ENCODE data around the gene ANKRD9.

The ANKRD9 gene

DNA sequence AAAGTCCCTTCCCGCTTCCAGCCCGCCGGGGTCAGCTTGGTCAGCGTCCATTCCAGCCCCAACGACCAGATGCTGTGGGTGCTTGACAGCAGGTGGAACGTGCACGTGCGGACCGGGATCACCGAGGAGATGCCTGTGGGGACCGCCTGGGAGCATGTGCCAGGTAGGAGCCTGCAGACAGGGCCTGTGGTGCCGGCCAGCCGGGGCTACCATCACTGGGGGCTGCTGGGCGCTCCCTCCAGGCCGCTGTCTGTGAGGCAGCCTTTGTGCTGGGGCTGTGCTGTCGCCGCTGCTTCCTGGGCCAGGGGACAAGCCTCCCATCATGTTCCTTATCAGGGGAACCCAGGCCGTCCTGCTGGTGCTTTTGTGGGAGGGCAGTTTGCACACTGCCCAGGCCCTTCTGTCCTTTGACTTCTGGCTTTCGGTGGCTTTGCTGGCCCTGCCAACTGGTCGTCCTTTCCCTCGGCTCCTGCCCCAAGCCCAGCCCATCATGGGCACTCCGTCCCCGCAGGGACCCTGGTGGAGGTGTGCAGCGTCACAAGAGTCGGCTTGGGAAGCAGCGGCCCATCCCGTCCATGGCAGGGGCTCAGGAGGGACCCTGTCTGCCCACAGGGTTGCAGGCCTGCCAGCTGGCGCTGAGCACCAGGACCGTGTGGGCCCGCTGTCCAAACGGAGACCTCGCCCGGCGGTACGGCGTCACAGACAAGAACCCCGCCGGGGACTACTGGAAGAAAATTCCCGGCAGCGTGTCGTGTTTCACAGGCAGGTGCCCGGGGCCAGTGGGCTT, 12.4 kb downstream of the ANKRD9 start:
- DNase-seq, result peak; percentile 50

GRCh38 chr14:102496331-102496691, 13.3 kb downstream of the ANKRD9 start:
- no peak for DNase-seq

- peak; percentile 48 for DNase-seq
Observed at GRCh38 chr14:102495491-102496330, 13.9 kb downstream of the ANKRD9 start.

DNA sequence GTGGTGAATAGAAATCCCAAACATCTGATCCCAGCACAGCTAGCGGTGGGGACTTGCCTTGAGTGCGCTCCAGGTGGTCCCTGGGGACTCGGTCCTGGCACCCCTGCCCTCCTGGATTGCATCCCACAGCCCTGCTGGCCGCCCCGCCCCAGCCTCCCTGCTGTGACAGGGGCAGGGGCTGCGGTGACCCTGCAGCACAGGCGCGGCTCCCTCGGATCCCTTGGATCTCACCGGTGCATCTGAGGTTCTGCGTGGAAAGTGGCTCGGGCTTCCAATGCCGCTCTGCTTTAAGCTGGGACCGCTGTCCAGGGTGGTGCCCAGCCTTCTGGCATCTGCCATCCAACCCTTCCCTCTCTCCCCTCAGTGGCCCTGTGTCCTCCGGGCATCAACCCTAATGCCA, 16.0 kb downstream of the ANKRD9 start:
- peak; percentile 48 for DNase-seq

DNA sequence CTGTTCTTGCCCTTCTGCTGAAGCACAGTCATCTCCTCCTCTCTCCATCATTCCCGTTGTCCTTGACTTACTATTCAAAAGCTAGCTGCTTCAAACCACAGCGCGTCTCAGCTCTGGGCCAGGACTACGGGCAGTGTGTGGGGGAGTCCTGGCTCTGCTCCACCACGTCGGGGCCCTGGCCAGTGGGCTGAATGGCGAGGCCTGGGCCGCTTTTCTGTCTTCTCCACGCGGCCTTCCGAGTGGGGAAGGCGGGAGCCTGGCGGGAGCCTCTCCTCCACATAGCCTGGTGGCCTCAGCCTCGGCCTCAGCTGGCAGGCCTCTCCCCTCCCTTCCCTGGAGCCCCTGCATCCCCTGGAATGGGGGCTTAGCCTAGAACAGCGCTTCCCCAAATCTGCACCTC, 16.5 kb downstream of the ANKRD9 start:
- DNase-seq, result no peak

GRCh38 chr14:102492531-102492910, 17.1 kb downstream of the ANKRD9 start:
- DNase-seq, result no peak

GRCh38 chr14:102491786-102492530, 17.6 kb downstream of the ANKRD9 start:
- no peak for DNase-seq

DNA sequence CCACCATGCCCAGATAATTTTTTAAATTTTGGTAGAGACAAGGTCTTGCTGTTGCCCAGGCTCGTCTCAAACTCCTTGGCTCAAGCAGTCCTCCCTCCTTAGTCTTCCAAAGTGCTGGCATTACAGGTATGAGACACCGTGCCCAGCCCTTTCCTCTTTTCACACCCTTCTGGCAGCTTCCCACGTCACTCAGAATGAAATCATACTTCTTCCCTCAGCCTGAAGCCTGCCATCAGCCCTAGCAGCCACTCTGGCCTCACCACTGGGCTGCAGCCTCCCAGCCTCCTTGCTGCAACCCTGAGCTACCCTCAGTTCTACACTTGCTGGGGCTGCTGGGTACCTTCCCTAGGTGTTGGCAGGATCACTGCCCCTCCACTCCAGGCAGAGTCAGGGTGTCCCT, 18.2 kb downstream of the ANKRD9 start:
- DNase-seq, result no peak

GRCh38 chr14:102490456-102490855, 19.1 kb downstream of the ANKRD9 start:
- peak; percentile 44 for DNase-seq

DNA sequence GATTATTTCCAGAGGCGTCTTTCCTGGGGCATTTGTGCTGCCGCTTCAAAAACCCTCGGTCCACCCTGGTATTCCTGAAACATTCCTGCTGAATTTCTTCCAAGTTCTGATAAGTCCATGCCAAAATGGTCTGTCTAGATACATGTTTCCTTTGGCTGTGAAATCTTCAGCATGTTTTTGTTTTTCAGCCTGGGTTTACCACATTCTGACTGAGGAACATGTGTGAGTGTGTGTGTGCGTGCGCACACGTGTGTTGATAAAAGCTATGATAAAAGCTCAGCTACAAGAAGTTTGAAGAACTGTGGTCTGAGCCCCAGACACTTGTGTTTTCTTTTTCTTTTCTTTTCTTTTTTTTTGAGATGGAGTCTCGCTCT, 22.4 kb downstream of the ANKRD9 start:
- no peak for DNase-seq

GRCh38 chr14:102486513-102487203, 22.9 kb downstream of the ANKRD9 start:
- DNase-seq, result no peak

DNA sequence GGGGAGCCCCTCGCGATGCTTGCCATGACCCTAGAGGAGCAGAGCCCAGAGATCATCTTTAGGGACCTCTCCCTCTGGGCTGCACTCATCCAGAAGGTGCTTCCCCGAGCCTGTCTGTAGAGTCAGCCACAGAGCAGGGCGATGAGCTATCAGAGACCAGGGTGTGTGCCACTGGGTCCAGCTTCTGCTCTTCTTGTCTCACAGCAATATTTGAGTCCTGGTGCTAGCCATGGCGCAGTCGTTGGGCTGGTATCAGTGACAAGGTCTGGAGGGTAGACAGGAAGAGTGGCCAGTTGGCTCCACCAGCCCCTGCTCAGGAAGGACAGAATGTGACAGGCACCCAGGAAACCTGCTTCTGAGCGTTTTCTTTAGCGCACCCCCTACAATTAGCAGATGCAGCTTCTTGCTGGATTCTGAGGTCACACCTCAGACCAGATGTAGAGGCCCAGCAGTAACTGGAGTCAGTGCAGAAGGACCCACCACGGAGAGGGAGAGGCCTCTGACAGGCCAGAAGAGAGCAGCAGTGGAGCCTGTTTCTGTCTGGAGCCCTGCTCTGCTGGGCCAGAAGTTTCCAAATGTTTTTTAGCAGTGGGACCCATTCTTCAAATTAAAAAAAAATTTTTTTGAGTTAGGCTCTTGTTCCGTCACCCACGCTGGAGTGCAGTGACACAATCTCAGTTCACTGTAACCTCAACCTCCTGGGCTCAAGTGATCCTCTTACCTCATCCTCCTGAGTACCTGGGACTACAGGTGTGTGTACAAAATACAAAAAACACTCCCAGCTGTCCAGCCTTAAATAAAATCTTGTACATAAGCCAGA, 23.7 kb downstream of the ANKRD9 start:
- DNase-seq, result peak; percentile 46

- DNase-seq, result no peak
Observed at GRCh38 chr14:102484316-102484715, 25.3 kb downstream of the ANKRD9 start.

GRCh38 chr14:102481791-102482238, 27.8 kb downstream of the ANKRD9 start:
- peak; percentile 82 for DNase-seq

DNA sequence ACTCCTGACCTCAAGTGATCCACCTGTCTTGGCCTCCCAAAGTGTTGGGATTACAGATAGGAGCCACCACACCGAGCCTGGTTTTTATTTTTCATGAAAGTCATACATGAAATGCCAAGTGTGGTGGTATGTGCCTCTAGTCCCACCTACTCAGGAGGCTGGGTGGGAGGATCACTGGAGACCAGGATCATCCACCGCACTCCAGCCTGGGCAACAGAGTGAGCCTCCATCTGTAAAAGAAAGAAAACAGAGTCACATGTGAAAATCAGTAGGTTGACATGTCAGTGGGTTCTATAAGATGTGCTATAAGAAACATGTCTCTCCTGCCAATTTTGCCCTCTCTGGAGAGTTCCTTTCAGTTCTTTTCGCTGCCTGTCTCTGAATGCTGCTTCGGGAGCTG, 28.2 kb downstream of the ANKRD9 start:
- DNase-seq, result no peak

DNA sequence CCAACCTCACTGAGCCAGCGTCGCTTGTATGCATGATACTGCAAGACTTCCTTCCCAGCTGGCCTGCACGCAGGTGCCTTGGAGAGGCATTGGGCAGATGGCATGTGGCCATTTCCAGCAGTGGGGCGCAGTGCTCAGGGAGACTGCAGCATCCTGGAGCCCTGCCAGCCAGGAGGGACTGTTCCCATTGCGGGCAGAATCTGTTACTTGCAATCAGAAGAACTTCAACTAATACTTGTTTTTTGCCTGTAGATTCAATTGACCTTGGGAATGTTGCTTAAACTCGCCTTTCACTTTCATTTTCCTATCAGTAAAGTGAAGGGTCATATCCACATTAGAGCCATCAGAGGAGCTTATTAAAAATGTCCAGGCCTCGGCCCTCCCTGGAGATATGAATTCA, 29.8 kb downstream of the ANKRD9 start:
- no peak for DNase-seq

- DNase-seq, result no peak
Observed at GRCh38 chr14:102479107-102479506, 30.5 kb downstream of the ANKRD9 start.

DNA sequence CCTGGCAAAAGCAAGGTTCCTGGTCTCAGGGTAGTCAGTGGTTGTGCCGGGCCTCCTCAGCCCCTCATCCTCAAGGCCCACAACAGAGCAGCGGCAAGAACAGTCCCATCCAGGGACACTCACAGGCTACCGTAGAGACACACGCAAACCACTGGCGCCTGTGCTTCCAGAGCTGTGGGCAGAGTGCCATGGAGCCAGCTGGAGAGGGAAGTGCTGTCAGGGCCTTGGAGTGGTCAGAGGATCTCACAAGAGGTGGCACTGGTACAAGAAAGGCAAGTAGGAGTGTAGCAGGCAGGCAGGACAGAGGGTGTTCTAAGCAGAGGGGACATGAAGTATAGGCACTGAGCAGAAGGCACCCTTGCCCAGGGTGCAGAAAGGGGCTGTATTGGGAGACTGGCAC, 34.6 kb downstream of the ANKRD9 start:
- DNase-seq, result no peak

GRCh38 chr14:102473559-102473958, 36.0 kb downstream of the ANKRD9 start:
- DNase-seq, result no peak

GRCh38 chr14:102472791-102473150, 36.8 kb downstream of the ANKRD9 start:
- DNase-seq, result no peak

GRCh38 chr14:102471921-102472790, 37.4 kb downstream of the ANKRD9 start:
- no peak for DNase-seq

Measured in islet precursor cell (in vitro differentiated cells).